Ishikawa (cell line): ENCODE results near the gene FAM210A.

Source experiments
- CEBPB ChIP-seq: IDR thresholded peaks from 2 replicates; pipeline ENCODE4 v1.6.1; 2012
- CREB1 ChIP-seq: IDR thresholded peaks from 2 replicates; pipeline ENCODE4 v1.6.1; 2012; ENCODE audit warnings: low read depth
- EGR1 ChIP-seq: IDR thresholded peaks from 2 replicates; pipeline ENCODE4 v1.6.1; 2012
- EP300 ChIP-seq: IDR thresholded peaks from 2 replicates; pipeline ENCODE4 v1.6.1; 2012; ENCODE audit warnings: borderline replicate concordance
- FOXM1 ChIP-seq: IDR thresholded peaks from 2 replicates; pipeline ENCODE4 v1.6.1; 2012; ENCODE audit warnings: low read depth, borderline replicate concordance
- NFIC ChIP-seq: IDR thresholded peaks from 2 replicates; pipeline ENCODE4 v1.6.1; 2012
- RAD21 ChIP-seq: IDR thresholded peaks from 2 replicates; pipeline ENCODE4 v1.6.1; 2012; ENCODE audit warnings: low read depth
- REST ChIP-seq: IDR thresholded peaks from 2 replicates; pipeline ENCODE4 v1.6.1; 2012; ENCODE audit warnings: low read depth, mild to moderate bottlenecking
- TAF1 ChIP-seq: IDR thresholded peaks from 2 replicates; pipeline ENCODE4 v1.6.1; 2012; ENCODE audit warnings: low read depth, mild to moderate bottlenecking
- TCF12 ChIP-seq: IDR thresholded peaks from 2 replicates; pipeline ENCODE4 v1.6.1; 2012; ENCODE audit warnings: low read depth
- TEAD4 ChIP-seq: IDR thresholded peaks from 2 replicates; pipeline ENCODE4 v1.6.1; 2012
- USF1 ChIP-seq: IDR thresholded peaks from 2 replicates; pipeline ENCODE4 v1.6.1; 2012
- YY1 ChIP-seq: IDR thresholded peaks from 2 replicates; pipeline ENCODE4 v1.6.1; 2012; ENCODE audit warnings: low read depth
- ZBTB7A ChIP-seq: IDR thresholded peaks from 2 replicates; pipeline ENCODE4 v1.6.1; 2012; ENCODE audit warnings: low read depth
- TF ChIP-seq, protein P1 (sequence below): IDR thresholded peaks from 2 replicates; pipeline ENCODE4 v1.6.1; 2012

Gene FAM210A

DNA sequence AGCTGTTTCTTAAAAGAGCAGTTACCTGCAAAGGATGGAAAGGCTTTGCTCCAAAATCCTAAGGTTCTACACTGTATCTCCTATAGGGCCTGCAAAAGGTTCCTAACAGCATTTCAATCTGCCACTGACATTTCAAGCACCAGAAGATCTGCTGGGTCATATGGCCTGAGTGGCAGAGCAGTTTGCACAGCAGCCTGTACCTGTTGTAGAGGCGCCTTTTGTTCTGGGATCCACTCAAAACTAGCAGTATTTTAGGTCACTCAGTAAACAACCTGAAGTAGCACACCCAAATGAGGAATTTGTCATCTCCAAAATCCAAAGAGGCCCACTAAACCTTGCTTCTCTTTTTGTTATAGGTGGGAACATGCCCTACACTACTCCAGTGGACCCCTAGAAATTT is 6.2 kb downstream of the FAM210A start:
- no peak for TF ChIP-seq TEAD4
- no peak for TF ChIP-seq TAF1
- no peak for TF ChIP-seq YY1

DNA sequence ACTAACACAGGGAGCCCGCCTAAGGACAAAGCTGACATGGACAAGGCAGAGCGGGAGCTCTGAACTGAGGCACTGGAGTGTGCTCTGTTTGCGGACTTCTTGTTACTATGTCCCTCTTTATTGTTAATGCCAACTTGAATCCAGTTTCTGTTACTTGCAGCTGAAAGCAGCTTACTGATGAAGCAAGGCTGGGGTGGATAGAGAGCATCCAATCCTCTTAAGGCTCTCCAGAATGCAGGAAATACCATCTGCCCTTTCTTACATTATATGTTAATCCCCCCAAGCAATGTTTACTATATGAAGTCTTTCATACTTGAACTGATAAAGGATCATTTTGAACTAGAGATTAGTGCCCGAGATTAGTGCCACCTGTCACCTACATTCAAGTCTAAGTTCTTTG is 9.4 kb downstream of the FAM210A start:
- TF ChIP-seq TCF12, result no peak
- no peak for TF ChIP-seq FOXM1
- no peak for TF ChIP-seq EP300
- no peak for TF ChIP-seq TAF1
- TF ChIP-seq NFIC, result no peak
- no peak for TF ChIP-seq REST
- TF ChIP-seq, protein P1, sequence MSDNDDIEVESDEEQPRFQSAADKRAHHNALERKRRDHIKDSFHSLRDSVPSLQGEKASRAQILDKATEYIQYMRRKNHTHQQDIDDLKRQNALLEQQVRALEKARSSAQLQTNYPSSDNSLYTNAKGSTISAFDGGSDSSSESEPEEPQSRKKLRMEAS, result no peak
- TF ChIP-seq ZBTB7A, result no peak
- TF ChIP-seq CEBPB, result no peak
- no peak for TF ChIP-seq TEAD4
- no peak for TF ChIP-seq EGR1

DNA sequence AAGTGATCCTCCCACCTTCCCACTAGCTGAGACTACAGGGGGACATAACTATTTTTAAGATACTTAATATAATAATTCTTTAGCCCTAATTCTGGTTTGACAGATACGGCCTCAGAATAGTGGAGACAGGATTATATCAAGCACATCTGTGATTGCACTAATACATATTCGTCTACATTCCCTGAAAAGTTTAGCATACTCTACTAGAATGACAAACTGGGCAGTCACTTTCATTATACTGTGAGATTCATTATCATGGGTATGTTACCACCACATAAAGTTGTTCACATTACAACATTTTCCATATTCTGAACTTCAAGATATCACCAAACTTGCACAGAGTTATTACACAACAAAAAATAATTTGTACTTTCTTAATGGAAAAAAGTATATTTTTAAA is 11.0 kb downstream of the FAM210A start:
- TF ChIP-seq FOXM1, result no peak
- no peak for TF ChIP-seq ZBTB7A
- TF ChIP-seq TEAD4, result no peak
- no peak for TF ChIP-seq REST
- TF ChIP-seq TAF1, result no peak
- TF ChIP-seq EP300, result no peak
- no peak for TF ChIP-seq USF1
- no peak for TF ChIP-seq EGR1
- no peak for TF ChIP-seq RAD21

- no peak for TF ChIP-seq USF1
- no peak for TF ChIP-seq CREB1
- no peak for TF ChIP-seq ZBTB7A
- no peak for TF ChIP-seq EP300
- TF ChIP-seq, protein P1, result no peak
- no peak for TF ChIP-seq TCF12
- TF ChIP-seq NFIC, result no peak
- no peak for TF ChIP-seq REST
- no peak for TF ChIP-seq TAF1
- TF ChIP-seq TEAD4, result no peak
- TF ChIP-seq CEBPB, result no peak
- no peak for TF ChIP-seq EGR1
- no peak for TF ChIP-seq FOXM1
- TF ChIP-seq YY1, result no peak
- TF ChIP-seq RAD21, result no peak
These were observed 12.8 kb downstream of the FAM210A start for GRCh38 chr18:13713455-13714055.
